Stomach (tissue), 4 donors: ENCODE measurements around the gene VAV3.

ENCODE experiments used
- CTCF ChIP-seq, 7 experiments: fragments of 450-650 bp in 4 of 7; fragments of 200-600 bp in 3 of 7; sonication (generic) in 3 of 7; IDR thresholded peaks; one replicate each; pipeline ENCODE4 v1.5.1; 2016 to 2019; ENCODE audit warnings: antibody characterized with exemption in 7 of 7, control low read depth in 2 of 7, mild to moderate bottlenecking in 1 of 7
- POLR2A ChIP-seq, 4 donors: fragments of 450-650 bp; IDR thresholded peaks; one replicate each; pipeline ENCODE4 v1.6.1; 2016; ENCODE audit warnings: antibody characterized with exemption in 4 of 4, control low read depth in 2 of 4, mild to moderate bottlenecking in 1 of 4, moderate library complexity in 1 of 4

- TF ChIP-seq CTCF (IDR thresholded peaks at IDR 0.05) = no peak
- no peak for TF ChIP-seq POLR2A (IDR thresholded peaks at IDR 0.05)
Observed at GRCh38 chr1:107590900-107591622, 373.9 kb downstream of the VAV3 start.
